Coronary artery (tissue), 2 donors: ENCODE measurements around the gene AGBL4.

Experiments
- DNase-seq: peaks from one replicate; pipeline ENCODE4 v3.0.0-alpha.2; 2017; ENCODE audit warnings: low spot score
- H3K27ac ChIP-seq, 2 donors: fragments of 200-600 bp; sonication (generic); one replicate each; pipeline ENCODE4 v1.5.1; 2016 to 2019
- H3K4me3 ChIP-seq: fragments of 200-600 bp; sonication (generic); 2 replicates; pipeline ENCODE4 v1.5.1; 2016; ENCODE audit warnings: mild to moderate bottlenecking, moderate library complexity
- TF ChIP-seq, protein P1 (sequence below): fragments of 200-600 bp; sonication (generic); IDR thresholded peaks from one replicate; pipeline ENCODE4 v1.5.1; 2019; ENCODE audit warnings: antibody characterized with exemption

Gene AGBL4

DNA sequence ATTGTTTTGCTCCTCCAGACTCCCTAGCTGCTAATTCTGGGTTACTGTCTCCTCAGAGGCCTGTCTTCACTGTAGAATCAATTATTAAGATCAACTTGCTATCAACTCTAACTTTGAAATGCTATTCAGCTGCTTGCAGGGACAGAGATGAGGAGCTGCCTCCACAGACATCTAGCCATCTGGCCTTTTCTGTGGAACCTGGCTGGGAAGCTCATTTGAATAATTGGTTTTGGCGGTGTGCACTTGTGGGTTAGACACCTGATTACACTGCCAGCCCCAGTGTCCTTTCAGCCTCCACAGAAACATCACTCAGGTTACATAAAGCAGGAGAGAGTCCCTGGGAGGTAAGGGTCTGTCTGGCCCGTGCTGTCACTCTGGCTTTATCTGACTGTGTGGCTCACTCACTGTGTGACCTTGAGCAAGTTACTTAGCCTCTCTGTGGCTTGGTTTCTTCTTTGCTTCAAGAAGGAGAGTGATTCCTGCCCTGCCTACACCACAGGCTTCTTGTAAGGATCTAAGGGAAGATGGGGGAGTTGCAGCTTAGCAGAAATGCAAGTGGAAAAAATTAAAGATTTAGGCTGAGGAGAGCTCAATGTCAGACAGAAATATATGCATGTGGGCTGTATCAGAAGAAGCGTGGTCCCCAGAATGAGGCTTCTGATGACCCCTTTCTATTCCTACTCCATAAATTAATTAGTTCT lies 1378.7 kb downstream of the AGBL4 start:
- no peak for DNase-seq
- TF ChIP-seq, protein P1, sequence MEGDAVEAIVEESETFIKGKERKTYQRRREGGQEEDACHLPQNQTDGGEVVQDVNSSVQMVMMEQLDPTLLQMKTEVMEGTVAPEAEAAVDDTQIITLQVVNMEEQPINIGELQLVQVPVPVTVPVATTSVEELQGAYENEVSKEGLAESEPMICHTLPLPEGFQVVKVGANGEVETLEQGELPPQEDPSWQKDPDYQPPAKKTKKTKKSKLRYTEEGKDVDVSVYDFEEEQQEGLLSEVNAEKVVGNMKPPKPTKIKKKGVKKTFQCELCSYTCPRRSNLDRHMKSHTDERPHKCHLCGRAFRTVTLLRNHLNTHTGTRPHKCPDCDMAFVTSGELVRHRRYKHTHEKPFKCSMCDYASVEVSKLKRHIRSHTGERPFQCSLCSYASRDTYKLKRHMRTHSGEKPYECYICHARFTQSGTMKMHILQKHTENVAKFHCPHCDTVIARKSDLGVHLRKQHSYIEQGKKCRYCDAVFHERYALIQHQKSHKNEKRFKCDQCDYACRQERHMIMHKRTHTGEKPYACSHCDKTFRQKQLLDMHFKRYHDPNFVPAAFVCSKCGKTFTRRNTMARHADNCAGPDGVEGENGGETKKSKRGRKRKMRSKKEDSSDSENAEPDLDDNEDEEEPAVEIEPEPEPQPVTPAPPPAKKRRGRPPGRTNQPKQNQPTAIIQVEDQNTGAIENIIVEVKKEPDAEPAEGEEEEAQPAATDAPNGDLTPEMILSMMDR, result no peak
- Histone ChIP-seq H3K27ac (no peak overlapping the region), H3K4me3 (no peak overlapping the region)

DNA sequence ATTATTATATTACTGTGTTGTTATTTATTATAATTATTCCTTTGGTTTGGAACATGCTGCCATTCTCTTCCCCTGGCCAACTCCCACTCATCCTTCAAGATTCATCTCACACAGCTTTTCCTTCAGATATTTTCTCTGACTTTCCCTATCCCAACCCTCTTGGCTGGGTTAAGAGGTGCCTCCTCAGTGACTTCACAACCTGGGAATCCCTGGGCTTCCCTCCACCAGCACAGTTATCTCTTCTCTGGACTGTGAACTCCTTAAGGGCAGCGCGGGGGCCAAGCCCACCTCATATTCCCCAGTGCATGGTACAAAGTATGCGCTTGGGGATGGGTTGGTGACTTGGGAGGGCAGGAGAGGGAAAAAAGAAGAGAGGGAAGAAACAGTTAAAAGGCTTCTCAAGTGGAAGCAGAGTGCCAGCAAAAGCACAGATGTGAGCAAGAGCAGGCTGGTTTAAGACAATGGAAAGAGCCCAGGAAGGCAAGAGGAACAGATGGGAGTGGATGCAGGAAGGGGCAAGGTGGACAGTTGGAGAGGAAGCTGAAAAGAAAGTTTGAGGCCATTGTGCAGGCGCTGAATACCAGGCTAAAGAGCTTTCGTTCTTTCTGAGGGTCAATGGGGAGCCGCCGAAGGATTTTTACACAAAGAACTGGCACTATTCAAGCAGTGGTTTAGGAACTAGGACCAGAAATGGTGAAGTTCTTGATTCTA lies 1379.4 kb downstream of the AGBL4 start:
- Histone ChIP-seq H3K4me3 (no peak overlapping the region), H3K27ac (no peak overlapping the region)
- TF ChIP-seq, protein P1, result no peak
- no peak for DNase-seq

DNA sequence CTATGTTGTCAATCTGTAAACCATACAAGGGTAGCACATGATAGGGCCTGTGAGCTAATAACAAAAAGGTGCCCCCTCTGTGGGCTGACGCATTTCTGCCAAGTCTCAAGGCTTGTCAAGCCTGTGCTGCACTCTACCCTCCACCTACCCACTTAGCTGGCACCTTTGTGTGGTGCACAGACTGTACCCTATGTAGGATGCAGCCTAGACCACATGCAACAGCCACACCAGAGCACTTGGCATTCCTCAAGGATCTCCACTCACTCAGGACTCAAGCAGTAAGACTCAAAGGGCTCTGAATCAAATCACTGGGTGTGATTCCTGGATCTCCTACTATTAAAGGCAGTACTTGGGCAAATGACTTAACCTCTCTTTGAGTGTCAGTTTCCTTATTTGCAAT lies 1380.6 kb downstream of the AGBL4 start:
- H3K4me3 ChIP-seq, result no peak overlapping the region
- no peak overlapping the region for H3K27ac ChIP-seq
- no peak for DNase-seq
- TF ChIP-seq, protein P1, result no peak

DNA sequence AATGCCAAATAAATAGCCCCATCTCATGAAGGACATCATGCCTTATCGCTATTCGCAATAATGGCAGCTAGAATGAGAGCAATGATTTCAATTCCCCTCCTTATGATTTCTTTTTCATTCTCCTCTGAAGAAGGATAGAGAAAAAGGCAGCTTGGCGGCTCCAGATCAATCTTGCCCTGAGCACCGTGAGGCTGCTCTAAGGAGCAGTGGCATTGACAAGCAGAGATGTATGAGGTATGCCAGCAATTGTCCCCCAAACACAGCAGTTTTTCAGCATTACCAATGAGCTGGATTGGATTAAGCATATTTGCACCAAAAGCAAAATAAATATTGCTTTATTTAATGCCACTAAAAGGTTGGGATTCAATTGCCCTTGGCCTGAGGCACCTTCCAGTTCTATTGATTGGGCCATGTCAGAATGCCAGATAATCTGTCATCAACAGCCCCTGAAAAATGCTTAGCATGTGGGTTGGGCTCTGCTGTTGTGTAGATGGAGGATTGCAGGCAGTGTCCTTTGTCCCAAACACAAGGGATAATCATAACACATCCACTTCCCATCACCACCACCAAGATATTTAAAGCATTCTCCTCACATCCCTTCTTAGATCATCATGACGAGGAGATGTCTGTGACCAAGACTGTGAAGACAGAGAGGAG lies 1382.8 kb downstream of the AGBL4 start:
- no peak overlapping the region for H3K4me3 ChIP-seq
- DNase-seq, result no peak
- TF ChIP-seq, protein P1, result no peak
- no peak overlapping the region for H3K27ac ChIP-seq

DNA sequence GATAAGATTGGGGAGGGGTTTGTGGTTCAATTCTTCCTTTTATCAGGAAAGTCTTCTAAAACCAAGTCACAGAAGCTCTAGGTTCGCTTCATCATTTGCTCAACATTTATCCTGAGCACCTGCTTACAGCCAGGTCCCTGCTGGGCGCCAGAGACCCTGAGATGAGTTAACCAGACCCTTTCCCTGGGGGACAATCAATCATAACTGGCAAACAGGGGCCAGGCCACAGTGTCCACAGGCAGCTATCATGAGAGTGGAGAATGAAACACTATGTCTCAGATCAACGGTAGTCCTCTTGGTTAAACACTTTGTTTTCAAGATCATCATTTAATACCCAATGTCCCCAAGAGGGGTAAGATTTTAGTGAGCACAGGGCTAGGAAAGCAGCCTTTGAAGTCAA lies 1393.9 kb downstream of the AGBL4 start:
- Histone ChIP-seq H3K4me3 (no peak overlapping the region), H3K27ac (no peak overlapping the region)
- TF ChIP-seq, protein P1, result no peak
- no peak for DNase-seq

DNA sequence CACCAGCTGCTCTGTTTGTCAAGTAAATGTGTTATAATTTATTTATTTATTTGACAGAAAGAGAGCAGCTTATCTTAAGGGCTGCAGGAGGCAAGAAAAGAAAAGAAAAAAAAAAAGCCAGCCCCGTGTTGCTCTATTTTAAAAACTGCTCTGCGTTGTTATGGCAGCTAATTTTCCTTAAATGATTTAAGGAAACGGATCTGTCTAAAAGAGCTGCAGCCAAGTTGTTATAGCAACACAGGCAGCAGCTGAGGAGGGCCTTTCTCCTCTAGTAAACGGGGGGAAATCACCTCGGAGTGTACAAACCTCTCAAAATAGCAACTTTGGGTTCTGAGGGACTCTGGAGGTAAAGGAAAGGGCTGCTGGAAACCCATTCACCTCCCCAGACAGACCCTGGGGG lies 1396.3 kb downstream of the AGBL4 start:
- no peak for DNase-seq
- H3K27ac ChIP-seq, result no peak overlapping the region
- no peak overlapping the region for H3K4me3 ChIP-seq

More for the DNA sequence above, 1396.3 kb downstream of the AGBL4 start:
- TF ChIP-seq, protein P1, result no peak
